ENCODE results near the gene CCDC170.
"Not testable (repeated sequence)": the region's sequence is repeated elsewhere in the genome, so short reads cannot be mapped to it uniquely, and the experiment has no call there.

The CCDC170 gene

GRCh38 chr6:151493804-151494234 is at the start of gene CCDC170:
CCDC170 (plus strand) TSS chr6:151494017; CDS start chr6:151494129, 112 bp downstream.
- peak; percentile 45 to 73 (median 58) for DNase-seq

GRCh38 chr6:151445482-151445881 is 48.3 kb upstream of the CCDC170 start:
- DNase-seq, result no peak

GRCh38 chr6:151447237-151447636 is 46.6 kb upstream of the CCDC170 start:
- no peak for DNase-seq

GRCh38 chr6:151448623-151449022 is 45.2 kb upstream of the CCDC170 start:
- DNase-seq, result no peak

GRCh38 chr6:151450928-151451327 is 42.9 kb upstream of the CCDC170 start:
- DNase-seq, result not testable (repeated sequence)

- no peak for DNase-seq
Measured at GRCh38 chr6:151451417-151451949, 42.3 kb upstream of the CCDC170 start.

- DNase-seq, result peak; percentile 100
Measured at GRCh38 chr6:151451950-151452749, 41.7 kb upstream of the CCDC170 start, which contains the start of gene RMND1. RMND1 (minus strand) TSS chr6:151452126; CDS start chr6:151445811, 6,315 bp downstream.

GRCh38 chr6:151452750-151453427 is 40.9 kb upstream of the CCDC170 start:
- no peak for DNase-seq

- not testable (repeated sequence) for DNase-seq
Measured at GRCh38 chr6:151455751-151456398, 37.9 kb upstream of the CCDC170 start.

- DNase-seq, result no peak
Measured at GRCh38 chr6:151461673-151462072, 32.1 kb upstream of the CCDC170 start.

GRCh38 chr6:151464702-151465101 is 29.1 kb upstream of the CCDC170 start:
- no peak for DNase-seq

- peak; percentile 69 to 74 (median 71) for DNase-seq
Measured at GRCh38 chr6:151475653-151476523, 17.9 kb upstream of the CCDC170 start.

- DNase-seq, result no peak
Measured at GRCh38 chr6:151477726-151478125, 16.1 kb upstream of the CCDC170 start.

- DNase-seq, result no peak
Measured at GRCh38 chr6:151478670-151479069, 15.1 kb upstream of the CCDC170 start.

GRCh38 chr6:151481786-151482185 is 12.0 kb upstream of the CCDC170 start:
- peak; percentile 26 to 65 (median 60) for DNase-seq

GRCh38 chr6:151482290-151482689 is 11.5 kb upstream of the CCDC170 start:
- DNase-seq, result peak; percentile 84 to 95 (median 94)

GRCh38 chr6:151483994-151484393 is 9.8 kb upstream of the CCDC170 start:
- DNase-seq, result no peak

GRCh38 chr6:151488226-151488625 is 5.6 kb upstream of the CCDC170 start:
- DNase-seq, result peak; percentile 54 to 78 (median 58)

- DNase-seq, result no peak
Measured at GRCh38 chr6:151490996-151491395, 2.8 kb upstream of the CCDC170 start.

- DNase-seq, result peak; percentile 34 to 73 (median 52)
Measured at GRCh38 chr6:151493161-151493803, 535 bp upstream of the CCDC170 start.

- peak; percentile 45 to 62 (median 45) for DNase-seq
Measured at GRCh38 chr6:151494235-151494935, 568 bp downstream of the CCDC170 start.

All from suppressor macrophage treated with lipopolysaccharide for 1 hour (primary cell).